Activated T-cell treated with anti-CD3 and anti-CD28 coated beads, Interleukin-2, amount 50 U/mL, for 24 hours (primary cell): ENCODE data around the gene HES4.
"Not testable (repeated sequence)": the region's sequence is repeated elsewhere in the genome, so short reads cannot be mapped to it uniquely, and the experiment has no call there.

ENCODE experiments used
- DNase-seq: peaks from one replicate; pipeline ENCODE4 v3.0.0-alpha.2; 2020
- H3K27ac Mint-ChIP-seq: 2 replicates; pipeline ENCODE4 v1.8.0; 2020; ENCODE audit warnings: mild to moderate bottlenecking, mixed read lengths
- H3K27me3 Mint-ChIP-seq: 2 replicates; pipeline ENCODE4 v1.8.0; 2020; ENCODE audit warnings: mixed read lengths
- H3K36me3 Mint-ChIP-seq: 2 replicates; pipeline ENCODE4 v1.8.0; 2020; ENCODE audit warnings: low read depth, mixed read lengths
- H3K4me1 Mint-ChIP-seq: 2 replicates; pipeline ENCODE4 v1.8.0; 2020; ENCODE audit warnings: low read depth, mixed read lengths
- H3K4me3 Mint-ChIP-seq: 2 replicates; pipeline ENCODE4 v1.8.0; 2020; ENCODE audit warnings: mild to moderate bottlenecking, moderate library complexity, mixed read lengths
- H3K9me3 Mint-ChIP-seq: 2 replicates; pipeline ENCODE4 v1.8.0; 2020; ENCODE audit warnings: mixed read lengths

Gene HES4

GRCh38 chr1:1014799-1015681 is 15.1 kb upstream of the HES4 start:
- peaks cover 35% of the 10 kb centered on the region for H3K4me1 Mint-ChIP-seq
- no peaks in the 10 kb centered on the region for H3K9me3 Mint-ChIP-seq
- H3K4me3 Mint-ChIP-seq, result peak overlapping the region; percentile 89
- H3K27me3 Mint-ChIP-seq, result no peaks in the 10 kb centered on the region
- H3K36me3 Mint-ChIP-seq, result peaks cover 5% of the 10 kb centered on the region
- H3K27ac Mint-ChIP-seq, result peak overlapping the region; percentile 95
- DNase-seq, result no peak

- Mint-ChIP-seq H3K36me3 (peaks cover 5% of the 10 kb centered on the region), H3K27ac (peak overlapping the region; percentile 95), H3K4me1 (peaks cover 35% of the 10 kb centered on the region), H3K27me3 (no peaks in the 10 kb centered on the region), H3K4me3 (peak overlapping the region; percentile 89), H3K9me3 (no peaks in the 10 kb centered on the region)
- peak; percentile 59 for DNase-seq
These were observed 14.2 kb upstream of the HES4 start for GRCh38 chr1:1013922-1014648.

GRCh38 chr1:1013105-1013921 is 13.4 kb upstream of the HES4 start, which contains the start of gene ISG15:
TSS of gene ISG15 (plus strand) at chr1:1013497. CDS start at chr1:1013574, 77 bp downstream.
- DNase-seq, result peak; percentile 87

GRCh38 chr1:1012736-1013104 is 12.8 kb upstream of the HES4 start:
- Mint-ChIP-seq H3K27ac (peak overlapping the region; percentile 95), H3K4me1 (peaks cover 33% of the 10 kb centered on the region), H3K4me3 (peak overlapping the region; percentile 89)
- not testable (repeated sequence) for H3K9me3 Mint-ChIP-seq, DNase-seq, H3K27me3 Mint-ChIP-seq, H3K36me3 Mint-ChIP-seq

More at GRCh38 chr1:1013105-1013921, 13.4 kb upstream of the HES4 start, which contains the start of gene ISG15:
- peaks cover 33% of the 10 kb centered on the region for H3K4me1 Mint-ChIP-seq
- H3K4me3 Mint-ChIP-seq, result peak within 1 kb of the TSS; percentile 89
- H3K27me3 Mint-ChIP-seq, result peaks cover under 1% of the 10 kb centered on the region
- peak within 1 kb of the TSS; percentile 95 for H3K27ac Mint-ChIP-seq
- H3K9me3 Mint-ChIP-seq, result no peaks in the 10 kb centered on the region
- H3K36me3 Mint-ChIP-seq, result peaks cover 5% of the 10 kb centered on the region

- DNase-seq, result no peak
- Mint-ChIP-seq H3K4me1 (peaks cover 28% of the 10 kb centered on the region), H3K4me3 (no peak overlapping the region), H3K9me3 (no peaks in the 10 kb centered on the region), H3K27me3 (peaks cover 12% of the 10 kb centered on the region), H3K27ac (no peak overlapping the region), H3K36me3 (peaks cover 5% of the 10 kb centered on the region)
These were observed 11.6 kb upstream of the HES4 start for GRCh38 chr1:1011396-1011949.

- DNase-seq, H3K4me3 Mint-ChIP-seq, H3K36me3 Mint-ChIP-seq, H3K9me3 Mint-ChIP-seq, H3K27ac Mint-ChIP-seq: not testable (repeated sequence)
- Mint-ChIP-seq H3K27me3 (peaks cover 22% of the 10 kb centered on the region), H3K4me1 (peaks cover 30% of the 10 kb centered on the region)
These were observed 10.2 kb upstream of the HES4 start for GRCh38 chr1:1010131-1010530.

- Mint-ChIP-seq H3K27ac (no peak overlapping the region), H3K27me3 (peaks cover 49% of the 10 kb centered on the region), H3K36me3 (no peaks in the 10 kb centered on the region), H3K4me3 (no peak overlapping the region), H3K4me1 (peaks cover 11% of the 10 kb centered on the region), H3K9me3 (no peaks in the 10 kb centered on the region)
- DNase-seq, result no peak
These were observed 6.6 kb upstream of the HES4 start for GRCh38 chr1:1006305-1007159.

GRCh38 chr1:1005774-1006304 is 5.9 kb upstream of the HES4 start:
- Mint-ChIP-seq H3K4me3 (no peak overlapping the region), H3K36me3 (no peaks in the 10 kb centered on the region), H3K27me3 (peaks cover 54% of the 10 kb centered on the region), H3K4me1 (peaks cover 14% of the 10 kb centered on the region), H3K27ac (no peak overlapping the region), H3K9me3 (no peaks in the 10 kb centered on the region)
- no peak for DNase-seq

- H3K36me3 Mint-ChIP-seq, result no peaks in the 10 kb centered on the region
- peaks cover 16% of the 10 kb centered on the region for H3K4me1 Mint-ChIP-seq
- H3K9me3 Mint-ChIP-seq, result no peaks in the 10 kb centered on the region
- no peak overlapping the region for H3K4me3 Mint-ChIP-seq
- H3K27me3 Mint-ChIP-seq, result peaks cover 58% of the 10 kb centered on the region
- no peak for DNase-seq
- no peak overlapping the region for H3K27ac Mint-ChIP-seq
These were observed 5.1 kb upstream of the HES4 start for GRCh38 chr1:1004780-1005697.

- Mint-ChIP-seq H3K27ac (no peak overlapping the region), H3K36me3 (no peaks in the 10 kb centered on the region), H3K9me3 (no peaks in the 10 kb centered on the region), H3K4me3 (no peak overlapping the region), H3K4me1 (peaks cover 16% of the 10 kb centered on the region), H3K27me3 (peaks cover 58% of the 10 kb centered on the region)
- DNase-seq, result no peak
These were observed 4.5 kb upstream of the HES4 start for GRCh38 chr1:1004420-1004779.

GRCh38 chr1:1003618-1004419 is 3.9 kb upstream of the HES4 start:
- Mint-ChIP-seq H3K4me3 (no peak overlapping the region), H3K36me3 (no peaks in the 10 kb centered on the region), H3K9me3 (no peaks in the 10 kb centered on the region), H3K27me3 (peaks cover 58% of the 10 kb centered on the region), H3K27ac (no peak overlapping the region), H3K4me1 (peaks cover 14% of the 10 kb centered on the region)
- no peak for DNase-seq
